T-helper 1 cell (primary cell): ENCODE data around the gene UNC119.

ENCODE experiments used
- DNase-seq, 5 donors: peaks; one replicate each; pipeline ENCODE4 v3.0.0-alpha.2; 2012 to 2020

UNC119 gene

DNA sequence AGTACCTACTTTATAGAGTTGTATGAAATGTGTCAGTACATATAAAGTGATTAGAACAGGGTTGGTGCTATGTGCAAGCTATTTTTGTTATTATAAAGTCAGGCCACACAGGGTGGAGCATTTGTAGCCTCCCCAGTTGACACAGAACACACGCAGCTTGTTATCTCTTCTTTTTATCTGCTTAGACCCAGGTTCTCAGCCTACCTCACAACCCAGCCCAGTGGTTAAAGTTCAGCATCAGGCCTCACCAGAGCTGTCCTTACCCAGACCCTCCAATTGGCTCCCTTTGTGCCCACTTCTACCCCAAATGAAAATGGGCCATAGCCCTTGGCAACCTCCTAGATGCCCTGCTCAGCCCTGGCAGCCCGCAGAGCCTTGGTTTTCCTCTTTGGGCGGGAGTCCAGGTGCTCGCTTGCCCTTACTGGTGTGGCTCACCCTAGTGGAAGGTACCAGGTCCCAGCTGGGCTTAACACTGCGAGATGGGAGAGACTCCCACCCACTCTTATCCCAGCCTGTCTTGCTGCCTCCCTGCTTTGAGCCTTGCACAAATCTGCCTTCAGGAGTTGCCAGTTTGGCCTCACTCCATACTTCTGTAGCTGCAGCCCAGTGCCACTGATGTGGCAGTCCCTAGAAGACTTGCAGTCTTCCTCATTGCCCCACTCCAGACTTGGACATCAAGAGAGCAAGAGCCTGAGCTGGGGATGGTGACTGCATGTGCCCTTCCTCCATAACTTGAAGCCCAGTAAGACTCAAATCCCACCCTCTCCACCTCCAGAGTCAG is 20.0 kb upstream of the UNC119 start:
- DNase-seq, result no peak

DNA sequence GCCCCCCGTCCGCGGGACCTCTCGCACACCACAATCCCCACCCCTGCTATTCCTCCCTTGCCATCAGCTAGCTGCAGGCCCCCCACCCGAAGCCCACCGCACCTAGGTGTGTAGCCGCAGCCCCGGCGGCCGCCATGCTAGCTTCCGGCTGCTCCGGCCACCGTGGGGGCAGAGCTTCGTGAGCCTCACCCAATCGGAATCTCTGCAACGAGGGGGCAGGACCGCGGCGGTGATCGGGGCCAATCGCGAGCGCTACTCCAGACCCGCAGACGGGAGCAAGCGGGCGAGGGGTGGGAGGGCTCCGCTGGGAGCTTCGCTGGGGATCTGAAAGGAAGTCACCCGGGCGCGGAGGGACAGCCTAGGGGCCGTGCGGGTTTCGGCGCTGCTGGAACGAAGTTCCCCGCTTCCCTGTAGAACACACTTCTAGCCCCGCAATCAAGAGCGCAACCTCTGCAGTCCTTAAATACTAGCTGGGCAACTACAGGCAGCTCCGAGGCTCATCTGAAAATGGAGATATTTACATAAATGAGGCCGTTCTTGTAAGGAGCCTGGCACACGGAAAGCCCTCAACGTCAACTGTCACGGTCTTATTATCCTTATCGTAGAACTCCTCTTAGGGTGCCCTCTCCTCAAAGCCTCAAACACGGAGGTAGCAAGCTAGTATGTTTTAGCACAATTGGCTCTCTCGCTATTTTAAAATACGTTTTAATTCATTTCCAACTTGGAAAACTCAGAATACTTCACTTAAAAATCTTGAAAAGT is 19.1 kb upstream of the UNC119 start, which contains the start of gene PIGS:
TSS of gene PIGS (minus strand) at position 164 of the 762 bp plus-strand sequence. CDS start at position 136, 28 bp downstream.
- DNase-seq, result peak; percentile 82 to 92 (median 89)

DNA sequence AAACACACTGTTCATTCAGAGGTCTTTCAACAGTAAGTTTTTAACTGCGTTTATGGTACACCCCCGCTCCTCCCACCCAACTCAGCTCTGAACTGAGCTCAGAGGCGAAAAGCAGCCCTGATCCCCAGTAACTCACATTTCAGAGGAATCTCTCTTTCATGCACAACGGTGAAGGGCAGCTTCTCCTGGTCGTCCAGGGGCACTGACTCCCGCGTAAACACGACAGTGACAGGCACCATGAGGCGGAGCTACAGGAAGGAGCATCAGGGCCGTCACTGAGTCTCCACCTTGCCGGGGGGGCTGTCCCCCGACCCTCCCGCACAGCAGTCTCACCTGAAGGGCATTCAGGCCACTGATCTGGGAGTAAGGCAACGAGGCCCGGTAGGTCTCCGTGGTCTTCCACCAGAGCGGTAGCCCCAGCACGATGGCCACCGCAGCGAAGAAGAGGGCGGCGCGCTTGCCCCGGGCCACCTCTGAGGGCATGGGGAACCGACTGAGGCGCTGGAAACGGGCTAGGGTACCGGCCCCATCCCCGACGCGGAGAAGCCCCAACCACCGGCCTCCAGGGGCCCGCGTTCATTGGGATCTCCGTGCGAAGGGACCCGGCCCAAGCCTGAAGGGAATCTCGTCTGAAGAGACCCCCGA is 18.4 kb upstream of the UNC119 start:
- DNase-seq, result peak; percentile 31 to 52 (median 48)

DNA sequence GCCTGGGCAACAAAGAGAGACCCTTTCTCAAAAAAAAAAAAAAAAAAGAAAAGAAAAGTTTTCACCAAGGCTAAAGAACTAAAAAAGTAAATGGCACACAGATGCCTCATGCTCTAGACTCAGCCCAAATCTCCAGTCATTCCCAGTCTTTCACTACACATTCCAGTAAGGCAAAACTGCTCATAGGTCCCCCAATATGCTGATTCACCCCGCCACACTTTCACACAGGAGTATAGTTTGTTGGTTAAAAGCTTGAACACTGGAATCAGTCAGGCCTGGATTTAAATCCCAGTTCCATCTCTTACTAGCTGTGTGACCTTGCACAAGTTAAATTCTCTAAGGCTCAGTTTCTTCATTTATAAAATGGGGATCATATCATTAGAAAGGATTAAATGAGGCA is 17.0 kb upstream of the UNC119 start:
- DNase-seq, result no peak

DNA sequence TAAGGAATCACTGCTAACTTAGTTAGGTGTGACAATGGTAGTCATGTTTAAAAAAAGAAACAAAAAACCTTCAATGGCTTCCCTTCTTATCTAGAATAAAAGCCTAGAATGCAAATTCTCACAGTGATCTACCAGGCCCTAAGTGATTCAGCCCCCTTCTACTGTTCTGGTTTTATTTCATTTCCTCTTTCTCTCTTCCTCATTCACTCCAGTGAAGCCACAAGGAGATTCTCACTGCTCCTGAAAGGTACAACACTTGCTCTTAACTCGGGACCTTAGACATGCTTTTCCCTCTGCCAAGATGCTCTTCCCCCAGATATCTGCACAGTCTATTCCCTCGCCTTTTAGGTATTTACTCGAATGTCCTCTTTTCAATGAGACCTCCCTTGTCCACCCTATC is 15.2 kb upstream of the UNC119 start:
- DNase-seq, result no peak

DNA sequence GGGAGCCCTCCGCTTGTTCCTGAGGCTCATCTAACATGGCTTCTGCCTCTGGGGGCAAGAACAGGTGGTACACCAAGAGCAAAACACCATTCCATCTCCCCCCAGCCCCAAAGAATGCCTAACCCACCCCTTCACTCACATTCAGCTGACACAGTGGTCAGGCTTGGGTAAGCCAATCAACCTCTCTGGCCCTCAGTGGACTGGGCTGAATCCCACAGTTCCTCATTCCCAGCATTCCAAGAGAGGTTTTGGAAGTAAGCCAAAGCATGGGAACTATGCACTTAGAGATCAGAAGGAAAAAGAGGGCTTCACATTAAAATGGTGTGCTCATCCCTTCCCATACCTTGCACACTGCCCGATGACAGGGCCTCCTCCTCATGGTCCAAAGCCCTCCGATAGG is 11.1 kb upstream of the UNC119 start:
- no peak for DNase-seq

DNA sequence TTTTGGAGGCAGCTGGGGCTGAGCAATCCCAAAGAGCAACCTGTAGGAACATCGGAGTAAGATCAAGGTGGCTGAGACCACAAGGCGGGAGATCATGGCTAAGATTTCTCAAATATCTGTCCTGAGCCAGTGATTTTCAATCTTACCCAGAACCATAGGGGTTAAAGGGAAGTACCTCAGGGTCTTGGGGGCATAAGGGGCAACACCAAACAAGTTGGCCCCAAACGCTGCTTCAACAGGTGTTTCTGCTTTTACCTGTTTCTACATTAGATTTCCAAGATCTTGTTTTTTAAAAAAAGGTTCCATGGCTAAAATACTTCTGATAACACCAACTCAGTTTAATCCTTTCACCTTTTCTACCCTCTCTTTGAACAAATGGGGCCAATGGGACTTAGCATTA is 2.6 kb upstream of the UNC119 start:
- DNase-seq, result no peak

DNA sequence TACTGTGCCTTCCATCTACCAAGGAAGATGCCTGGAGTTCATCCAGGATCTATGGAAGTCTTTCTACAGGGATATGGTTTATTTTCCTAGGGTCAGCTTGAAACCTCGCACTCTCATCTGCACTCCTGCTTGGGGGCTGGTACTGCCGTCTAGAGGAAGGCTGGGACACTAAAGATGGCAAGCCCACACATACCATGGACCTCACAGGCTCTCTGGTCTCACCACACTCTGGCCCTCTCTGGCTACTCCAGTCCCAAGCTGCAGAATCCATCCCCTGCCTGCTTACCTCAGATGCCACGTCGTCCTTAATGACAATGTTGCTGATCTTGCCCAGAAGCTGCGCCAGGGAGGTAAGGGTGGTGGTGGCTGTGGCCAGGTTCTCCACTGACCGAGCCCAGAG is 2.1 kb upstream of the UNC119 start:
- DNase-seq, result no peak

DNA sequence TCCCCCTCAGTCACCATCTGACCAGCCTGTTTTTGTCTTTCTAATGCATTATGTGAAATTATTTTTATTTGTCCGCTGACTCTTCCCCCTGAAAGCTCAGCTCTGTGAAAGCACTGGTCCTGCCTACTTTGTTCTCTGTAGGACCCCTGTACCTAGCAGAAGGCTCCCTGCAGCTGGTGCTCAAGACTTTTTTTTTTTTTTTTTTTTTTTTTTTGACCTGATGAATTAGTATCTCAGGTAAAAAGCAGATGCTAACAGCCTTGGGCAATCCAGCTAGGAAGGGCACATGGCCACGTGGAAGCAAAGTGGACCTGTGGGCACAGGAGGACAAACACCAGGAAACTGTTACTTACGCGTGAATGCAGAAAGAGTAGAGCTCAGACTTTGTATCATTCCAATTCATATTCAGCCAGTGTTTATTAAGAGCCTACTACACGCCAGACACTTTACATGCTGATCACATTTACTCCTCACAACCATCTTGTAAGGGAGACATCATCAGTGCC is 629 bp upstream of the UNC119 start:
- DNase-seq, result no peak

DNA sequence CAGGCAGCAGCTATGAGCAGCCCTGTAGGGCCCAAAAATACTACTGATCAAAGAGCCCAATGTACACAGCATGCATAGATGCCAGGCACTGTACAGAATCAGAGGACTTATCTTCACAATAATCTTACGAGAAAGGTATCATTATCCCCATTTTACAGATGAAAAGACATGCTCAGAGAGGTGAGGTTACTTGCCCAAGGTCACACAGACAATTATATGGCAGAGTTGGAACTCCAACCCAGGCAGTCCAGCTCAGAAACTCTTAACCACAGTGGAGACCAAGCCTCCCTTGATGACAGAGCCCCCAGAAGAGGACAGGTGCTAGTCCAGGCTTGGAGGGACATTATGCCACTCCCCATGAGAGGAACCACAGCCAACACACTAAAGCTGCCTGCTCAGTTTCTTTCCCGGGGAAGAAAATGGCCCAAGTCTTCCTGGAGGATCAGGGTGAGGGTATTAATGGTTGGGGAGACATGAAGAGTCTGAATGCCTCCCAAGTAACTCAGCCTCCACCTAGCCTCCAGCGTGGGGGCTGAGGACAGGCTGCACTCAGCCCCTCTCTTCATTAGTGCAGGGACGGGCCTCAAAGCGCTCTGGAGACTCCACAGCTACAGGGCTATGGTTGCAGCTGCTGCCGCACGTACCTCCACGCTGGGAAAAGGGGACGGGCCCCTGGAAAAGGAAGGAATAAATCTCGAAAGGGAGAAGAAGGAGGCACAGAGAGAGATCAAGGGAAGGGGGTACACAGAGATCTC is 826 bp downstream of the UNC119 start:
- no peak for DNase-seq

DNA sequence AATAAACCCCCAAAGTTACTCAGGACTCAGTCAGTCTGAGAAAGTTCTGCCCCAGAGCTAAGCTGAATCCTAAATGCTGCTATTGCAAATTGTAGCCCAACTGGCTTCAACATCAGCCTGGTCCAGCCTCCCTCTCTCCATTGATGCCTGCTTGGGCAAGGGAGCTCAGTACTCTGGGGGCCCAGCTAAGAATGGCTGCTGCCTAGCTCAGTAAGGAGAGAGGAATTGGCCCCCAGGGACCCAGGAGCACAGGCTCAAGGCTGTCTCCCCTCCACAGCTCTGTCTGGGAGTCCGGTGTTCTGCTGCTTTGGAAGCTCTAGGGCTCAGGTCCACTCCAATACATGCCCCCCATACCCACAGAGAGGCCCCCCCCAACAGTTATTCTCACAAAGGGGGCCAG is 1.6 kb downstream of the UNC119 start:
- no peak for DNase-seq

DNA sequence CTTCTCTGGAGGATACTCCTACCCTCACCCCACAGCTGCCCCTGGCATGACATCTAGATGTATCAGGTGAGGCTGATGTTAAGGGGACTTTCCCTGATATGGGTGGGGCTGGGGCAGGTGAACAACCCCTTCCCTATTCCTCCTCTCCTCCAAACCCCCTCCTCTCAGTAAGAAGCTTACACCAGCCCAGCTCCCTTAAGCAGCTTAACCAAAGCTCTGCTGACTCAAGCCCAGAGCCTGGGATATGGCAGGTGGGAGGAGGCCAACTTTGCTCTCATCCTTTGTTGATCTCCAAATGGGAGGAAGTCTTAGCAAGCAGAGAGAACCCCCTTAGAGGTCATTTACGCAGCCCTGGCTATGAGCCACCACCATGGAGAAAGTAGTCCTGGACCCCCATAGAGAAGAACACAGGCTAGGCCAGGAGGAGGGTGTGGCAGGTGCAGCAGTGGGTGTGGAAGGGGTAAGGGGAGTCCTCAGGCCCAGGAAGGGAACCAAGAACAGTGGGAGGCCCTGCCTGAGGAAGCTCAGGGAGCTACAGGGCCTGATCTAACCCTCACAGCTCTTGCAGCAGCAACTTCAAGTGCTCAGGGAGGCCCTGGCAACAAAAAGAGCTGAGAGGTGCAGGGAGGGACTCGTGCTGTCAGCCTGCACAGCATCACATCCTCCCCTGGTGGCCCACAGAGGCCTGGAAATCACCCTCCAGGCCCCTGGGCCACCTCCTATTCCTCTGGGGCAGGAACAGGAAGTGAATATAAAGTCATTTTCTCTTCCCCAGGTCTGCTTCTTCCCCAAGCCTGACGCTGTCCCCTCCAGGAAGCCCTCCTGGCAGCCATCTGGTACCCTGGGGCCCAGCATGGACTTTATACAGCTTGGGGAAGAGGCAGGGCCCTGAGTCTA is 2.9 kb downstream of the UNC119 start:
- DNase-seq, result peak; percentile 48 to 89 (median 62)

DNA sequence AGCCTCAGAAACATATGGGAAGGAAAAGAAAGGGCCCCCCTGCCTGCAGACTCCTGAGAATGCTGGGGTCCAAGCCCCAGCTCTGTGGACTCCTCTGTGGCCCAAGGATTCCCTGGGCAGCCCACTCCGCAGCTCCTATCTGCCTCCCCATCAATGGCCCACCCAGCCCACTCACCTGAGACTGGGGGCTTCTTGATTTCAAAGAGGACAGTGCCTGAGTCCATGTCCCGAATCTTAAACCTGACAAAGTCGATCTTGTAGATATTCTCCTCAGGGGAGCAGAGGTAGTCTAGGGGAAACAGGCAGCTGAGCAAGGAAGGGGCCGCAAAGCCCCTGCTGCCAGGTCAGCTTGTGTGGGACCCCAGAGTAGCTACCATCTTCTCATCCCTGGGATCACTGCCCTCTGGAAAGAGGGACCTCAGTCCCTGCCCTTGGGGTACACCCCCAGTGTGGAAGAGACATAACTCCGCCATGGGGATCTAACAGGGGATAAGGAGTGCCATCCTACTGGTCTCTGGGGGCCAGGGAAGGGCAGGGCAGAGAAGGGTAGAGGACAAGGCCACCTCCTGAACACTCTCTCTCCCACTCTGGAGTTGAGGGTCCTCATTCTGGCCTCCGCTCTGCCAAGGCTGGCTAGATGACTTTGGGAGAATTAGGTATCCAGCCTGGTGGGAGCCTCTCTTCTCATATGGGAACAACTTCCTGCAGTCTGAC is 3.9 kb downstream of the UNC119 start:
- no peak for DNase-seq

DNA sequence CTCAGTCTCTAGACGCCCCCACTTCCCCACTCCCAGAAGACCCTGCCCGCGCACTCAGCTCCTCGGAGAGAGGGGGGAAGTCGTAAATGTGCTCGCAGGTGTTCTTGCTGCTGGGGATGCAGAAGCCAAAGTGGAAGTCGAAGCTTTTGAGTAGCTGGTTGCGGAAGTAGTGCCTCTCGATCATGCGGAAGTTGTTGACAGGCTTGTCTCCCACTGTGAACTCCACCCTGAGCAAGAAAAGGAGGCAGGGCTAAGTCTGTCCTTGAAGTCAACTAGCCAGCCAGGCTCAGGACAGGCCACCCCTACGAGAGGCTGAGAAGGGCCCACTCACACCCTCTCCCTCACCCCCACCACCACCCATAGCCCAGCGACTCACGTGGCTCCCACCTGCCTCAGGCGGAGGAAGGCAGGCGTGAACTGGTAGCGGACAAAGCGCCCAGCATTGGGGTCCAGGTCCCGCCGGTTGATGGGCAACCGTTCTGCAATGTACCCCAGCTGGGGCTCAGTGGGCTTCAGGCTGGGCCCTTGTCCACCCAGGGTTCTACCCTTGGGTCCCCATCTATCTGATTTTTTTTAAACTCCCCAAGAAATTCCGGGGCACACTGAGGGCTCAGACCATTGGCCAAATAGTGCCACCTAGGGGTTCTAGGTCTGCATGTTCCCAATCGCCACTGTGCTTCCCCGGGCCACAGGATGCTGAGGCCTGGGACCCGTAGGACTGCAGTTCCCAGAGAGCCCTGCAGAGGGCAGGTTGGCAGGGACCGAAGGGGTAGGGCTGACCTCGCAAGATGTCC is 4.6 kb downstream of the UNC119 start:
- peak; percentile 21 to 73 (median 38) for DNase-seq

DNA sequence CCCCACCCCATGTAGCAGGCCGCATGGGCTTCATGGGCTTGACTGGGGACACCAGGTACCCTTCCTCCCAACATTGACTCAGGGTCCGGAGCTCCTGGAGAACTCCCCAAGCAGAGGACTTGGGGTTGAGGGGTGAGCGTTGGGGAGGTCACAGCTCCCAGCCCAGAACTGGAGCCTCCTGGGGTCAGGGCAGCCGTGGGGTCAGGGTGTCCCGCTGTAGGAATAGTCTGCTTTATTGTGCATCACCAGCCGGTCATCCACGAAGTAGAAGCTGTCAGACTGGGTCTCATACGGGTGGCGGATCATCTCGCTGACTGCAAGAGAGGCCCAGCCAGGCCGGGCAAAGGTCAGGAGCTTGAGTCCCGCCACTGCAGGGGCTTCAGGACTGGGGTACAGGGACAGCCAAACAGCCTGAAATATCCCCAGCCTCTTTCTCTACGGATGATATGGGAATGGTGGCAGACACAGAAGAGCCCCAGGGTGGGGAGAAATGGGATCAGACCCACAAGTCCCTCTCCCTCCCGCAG is 5.3 kb downstream of the UNC119 start:
- DNase-seq, result no peak

DNA sequence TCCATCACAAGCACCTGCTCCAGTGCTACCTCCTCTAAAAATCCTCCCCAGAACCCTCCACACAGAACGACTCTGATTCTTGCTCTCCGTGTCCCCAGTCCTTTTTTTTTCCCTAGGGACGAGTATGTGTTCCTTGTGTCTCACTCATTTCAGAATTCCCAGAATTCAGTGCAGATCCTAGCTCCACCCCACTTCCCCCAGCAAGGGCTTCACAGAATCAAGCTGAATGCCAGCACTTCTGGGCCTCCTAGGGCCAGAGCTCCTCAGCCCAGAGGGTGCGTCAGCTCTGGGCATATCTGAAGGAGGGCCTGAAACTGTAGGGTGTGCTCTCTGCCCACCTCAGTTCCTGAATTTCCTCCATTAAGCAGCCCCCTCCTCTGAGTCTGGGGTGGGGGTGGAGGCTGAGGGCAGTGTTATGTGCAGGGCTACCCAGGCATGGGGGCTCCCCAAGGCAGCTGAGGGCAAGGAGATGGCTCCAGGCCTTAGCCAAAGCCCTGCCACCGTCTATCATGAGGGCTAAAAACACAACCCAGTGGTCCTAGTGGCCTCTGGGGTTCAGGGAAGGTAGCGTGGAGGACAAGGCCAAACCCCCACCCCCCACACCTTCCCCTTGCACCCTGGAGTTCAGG is 6.5 kb downstream of the UNC119 start:
- DNase-seq, result no peak

DNA sequence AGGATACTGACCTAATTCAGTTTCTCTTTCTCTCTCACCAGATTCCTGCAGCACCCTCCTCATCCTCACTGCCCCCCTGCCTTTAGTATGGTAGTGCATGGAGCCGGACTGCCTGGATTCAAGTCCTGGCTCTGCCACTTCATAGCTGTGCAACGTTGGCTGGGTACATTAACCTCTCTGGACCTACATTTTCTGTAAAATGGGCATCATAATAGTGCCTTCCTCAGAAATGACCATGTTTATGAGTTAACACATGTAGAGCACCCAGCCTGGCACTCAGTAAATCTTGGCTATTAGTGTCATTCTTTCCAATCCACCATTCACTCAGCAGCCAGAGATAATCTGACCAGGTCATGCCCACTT is 7.3 kb downstream of the UNC119 start:
- DNase-seq, result no peak

DNA sequence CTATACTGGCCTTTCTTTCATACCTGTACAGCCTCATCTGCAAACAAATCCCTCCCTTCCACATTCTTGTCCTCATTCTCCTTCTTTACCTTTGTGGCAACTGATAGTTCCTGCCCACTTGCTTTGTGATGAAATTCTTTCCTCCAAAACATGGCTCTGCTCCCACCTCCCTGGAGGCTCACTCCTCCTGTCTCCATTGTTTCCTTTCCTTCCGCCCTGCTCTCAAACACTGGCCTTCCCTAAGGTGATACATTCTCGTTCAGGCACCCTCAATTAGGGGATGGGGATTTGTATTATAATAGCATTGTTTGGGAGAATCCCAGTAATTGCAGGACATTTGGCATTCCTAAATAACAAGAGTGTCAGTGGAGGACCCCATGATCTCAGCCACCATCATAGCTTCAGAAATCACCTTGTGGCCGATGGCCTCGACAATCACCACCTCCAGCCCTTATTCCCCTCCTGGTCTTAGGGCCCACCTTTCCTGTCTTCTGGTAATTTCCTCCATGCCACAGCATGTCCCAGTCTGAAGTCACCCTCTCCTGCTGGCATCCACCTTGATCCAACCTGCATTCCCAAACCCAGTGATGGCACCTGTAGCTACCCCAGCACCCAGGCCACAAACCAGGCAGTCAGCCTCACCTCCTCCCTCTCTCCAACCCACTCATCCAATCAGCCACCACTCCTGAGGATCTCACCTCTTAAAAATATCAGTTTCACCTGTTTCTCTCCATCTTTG is 7.9 kb downstream of the UNC119 start:
- no peak for DNase-seq

DNA sequence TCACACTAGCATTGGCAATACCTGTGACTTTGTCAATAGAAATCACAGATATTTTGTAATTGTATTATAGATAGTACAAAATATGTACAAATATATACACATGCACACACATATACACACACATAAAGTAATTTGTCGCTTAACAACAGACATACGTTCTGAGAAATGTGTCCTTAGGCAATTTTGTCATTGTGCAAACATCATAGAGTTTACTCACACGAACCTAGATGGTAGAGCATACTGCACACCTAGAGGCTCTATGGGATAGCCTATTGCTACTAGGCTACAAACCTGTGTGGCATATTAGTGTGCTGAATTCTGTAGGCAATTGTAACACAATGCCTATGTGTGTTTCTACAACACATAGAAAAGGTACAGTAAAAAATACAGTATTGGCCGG is 11.0 kb downstream of the UNC119 start:
- DNase-seq, result no peak
